ENCODE results near the gene FPR1.

- TF ChIP-seq EZH2 (IDR thresholded peaks at IDR 0.05; ENCODE audit: insufficient read depth, poor library complexity, severe bottlenecking): no peak
- no peak for TF ChIP-seq EZH2phosphoT487 (IDR thresholded peaks at IDR 0.05; ENCODE audit: insufficient read depth, low read depth)
Observed at GRCh38 chr19:51777570-51778462, 26.1 kb upstream of the FPR1 start.

Data from GM23248 (cell line).